HG03521 (cell line): ENCODE results near the gene KRTAP3-2.

ENCODE experiments used
- ATAC-seq: cut with Tn5 transposase; IDR thresholded peaks from one replicate; pipeline ENCODE4 v1.9.1; 2021; ENCODE audit warnings: mild to moderate bottlenecking, moderate library complexity; ENCODE audit not compliant: unreplicated experiment

KRTAP3-2 gene

GRCh38 chr17:40974366-40974765, 25.3 kb downstream of the KRTAP3-2 start:
- no peak for ATAC-seq

DNA sequence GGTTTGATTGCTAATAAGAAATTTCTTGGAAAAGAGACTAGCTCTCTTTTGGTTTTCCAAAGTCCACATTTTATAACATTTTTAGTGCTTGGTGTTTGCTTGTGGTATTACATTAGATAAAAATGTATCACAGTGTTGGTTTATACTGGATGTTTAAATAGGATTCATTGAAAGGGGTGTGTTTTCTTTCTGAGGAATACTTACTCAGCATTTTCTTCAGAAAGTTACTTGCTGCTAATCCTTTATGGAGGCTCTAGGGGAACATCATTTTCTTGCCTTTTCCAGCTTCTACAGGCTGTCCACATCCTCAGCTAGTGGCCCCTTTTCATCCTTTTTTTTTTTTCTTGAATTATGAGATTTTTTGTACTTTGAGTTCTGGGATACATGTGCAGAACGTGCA, 32.1 kb downstream of the KRTAP3-2 start:
- ATAC-seq, result no peak

DNA sequence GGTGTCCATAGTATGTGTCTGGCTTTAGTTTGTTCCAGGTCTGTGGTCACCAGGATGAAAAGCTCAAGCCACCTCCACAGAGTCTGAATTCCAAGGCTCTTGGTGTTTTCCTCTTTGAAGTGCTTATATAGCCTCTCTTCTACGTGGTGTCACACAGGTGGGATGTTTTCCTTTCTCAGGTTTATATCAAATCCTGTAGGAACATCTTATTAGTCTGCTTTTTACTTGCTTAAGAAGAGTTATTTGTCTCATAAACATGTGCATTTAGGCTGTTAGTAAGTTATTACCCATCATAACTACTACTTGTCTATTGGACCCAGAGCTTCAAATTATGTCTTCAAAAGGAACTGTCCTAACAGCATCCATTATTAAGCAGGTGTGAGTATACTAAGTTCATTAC, 32.9 kb downstream of the KRTAP3-2 start, which contains the start of gene KRT39:
KRT39 (minus strand) TSS at position 101 of the 400 bp plus-strand sequence; CDS start at position 9, 92 bp downstream.
- ATAC-seq, result no peak

DNA sequence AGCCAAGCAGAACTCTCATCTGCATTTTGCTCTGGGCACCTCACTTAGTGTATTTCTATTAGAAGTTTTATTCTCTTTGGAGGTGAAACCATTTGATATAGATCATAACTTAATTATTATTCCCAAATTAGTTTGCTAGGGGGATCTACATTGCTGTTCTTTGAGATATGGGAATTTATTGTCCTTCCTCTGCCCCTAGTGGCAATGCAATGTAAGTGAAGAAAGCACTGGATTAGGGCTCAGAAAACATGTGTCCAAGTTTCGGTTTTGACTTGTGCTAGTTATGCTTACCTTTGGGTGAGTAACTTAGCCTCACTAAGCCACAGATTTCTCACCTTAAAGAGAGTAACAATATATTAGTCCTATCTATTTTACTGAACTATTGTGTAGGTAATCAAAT, 35.9 kb downstream of the KRTAP3-2 start:
- ATAC-seq, result no peak

- no peak for ATAC-seq
Observed at GRCh38 chr17:40962059-40962561, 37.6 kb downstream of the KRTAP3-2 start.

GRCh38 chr17:40961591-40961990, 38.1 kb downstream of the KRTAP3-2 start:
- no peak for ATAC-seq

GRCh38 chr17:40960144-40960543, 39.6 kb downstream of the KRTAP3-2 start:
- no peak for ATAC-seq

DNA sequence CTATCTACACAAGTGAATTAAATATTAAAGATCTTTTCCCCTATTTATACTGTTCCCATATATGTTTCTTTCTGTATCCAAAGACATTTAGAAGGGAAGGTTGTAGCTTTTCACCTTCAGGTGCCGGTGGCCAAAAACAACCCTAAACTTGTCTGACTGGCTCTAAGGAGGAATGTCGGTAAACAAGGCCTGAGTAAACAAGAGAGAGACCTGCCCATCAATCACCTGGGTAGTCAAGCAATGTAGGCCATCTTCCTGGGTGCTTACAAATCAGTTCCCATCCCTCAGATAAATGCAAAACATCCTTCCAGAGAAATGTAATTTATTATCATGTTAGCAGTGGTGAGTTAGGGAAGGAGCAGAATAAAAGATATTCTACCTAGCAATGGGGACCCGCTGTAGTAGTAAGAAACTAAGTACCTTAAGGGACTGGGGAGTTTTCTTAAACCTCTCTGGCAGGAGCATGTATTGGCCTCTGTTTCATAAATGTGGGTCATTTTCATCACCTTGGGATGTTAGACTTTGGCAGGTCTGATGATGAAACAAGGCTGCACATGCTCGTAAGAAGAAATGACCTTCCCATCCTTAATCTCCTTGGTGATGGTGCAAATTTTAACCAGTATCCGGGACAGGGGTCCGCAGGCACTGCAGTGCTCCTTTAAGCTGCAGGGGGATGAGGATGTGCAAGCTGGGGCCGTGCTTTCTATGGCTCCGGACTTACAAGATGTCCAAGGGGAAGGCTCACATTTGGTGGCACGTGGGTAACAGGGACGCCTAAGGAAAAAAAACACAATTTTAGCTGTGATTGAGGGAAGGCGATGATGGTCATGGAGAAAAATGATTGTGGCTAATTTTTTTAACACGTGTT, 41.4 kb downstream of the KRTAP3-2 start:
- no peak for ATAC-seq

GRCh38 chr17:40956401-40957254, 43.1 kb downstream of the KRTAP3-2 start:
- ATAC-seq, result no peak

DNA sequence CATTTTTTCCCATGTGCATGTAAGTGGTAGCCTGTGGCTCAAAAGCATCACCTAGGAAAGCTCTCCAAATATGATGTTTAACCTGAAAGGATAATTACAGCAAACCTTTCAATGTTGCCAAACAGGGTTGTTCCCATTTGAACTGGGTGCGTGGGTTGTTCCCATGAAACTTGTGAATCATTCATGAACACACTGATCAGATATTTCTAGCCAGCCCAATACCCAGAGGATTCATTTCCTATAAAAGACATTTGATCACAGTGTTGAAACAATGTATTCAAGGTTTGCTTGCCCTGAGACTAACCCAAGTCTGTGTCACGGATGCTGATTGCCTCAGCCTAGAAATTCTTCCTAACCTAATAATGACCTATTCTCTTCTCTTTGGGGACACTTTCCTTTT, 45.8 kb downstream of the KRTAP3-2 start:
- ATAC-seq, result no peak

DNA sequence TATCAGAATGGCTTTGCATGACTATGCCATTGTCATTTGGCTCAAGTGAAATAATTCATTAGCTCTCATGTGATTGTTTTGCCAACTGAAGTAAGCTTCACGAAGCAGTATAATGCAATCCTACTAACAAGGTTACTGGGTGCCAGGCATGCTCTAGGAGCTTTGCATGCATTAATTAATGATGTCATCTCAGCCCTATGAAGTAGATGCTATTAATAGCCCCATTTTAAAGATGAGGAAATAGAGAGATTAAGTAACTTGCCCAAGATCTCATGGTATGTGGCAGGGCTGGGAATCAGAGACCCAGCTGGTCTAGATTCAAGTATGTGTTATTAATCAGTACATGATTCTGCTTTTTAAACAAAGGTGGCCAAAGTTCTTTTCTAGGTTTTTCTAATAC, 47.0 kb downstream of the KRTAP3-2 start:
- ATAC-seq, result no peak

GRCh38 chr17:40952154-40952553, 47.6 kb downstream of the KRTAP3-2 start:
- no peak for ATAC-seq

- ATAC-seq, result no peak
Observed at GRCh38 chr17:40951011-40951622, 48.6 kb downstream of the KRTAP3-2 start.

GRCh38 chr17:40950176-40950575, 49.5 kb downstream of the KRTAP3-2 start:
- ATAC-seq, result no peak

- no peak for ATAC-seq
Observed at GRCh38 chr17:40949418-40949817, 50.3 kb downstream of the KRTAP3-2 start.
